Hepatocyte (in vitro differentiated cells): ENCODE data around the gene HAND1.

Source experiments
- CTCF ChIP-seq: fragments of 200-600 bp; sonication (generic); IDR thresholded peaks from 2 replicates; pipeline ENCODE4 v1.5.1; 2016; ENCODE audit warnings: antibody characterized with exemption, mild to moderate bottlenecking; ENCODE audit not compliant: poor library complexity
- EZH2 ChIP-seq: fragments of 200-600 bp; sonication (generic); IDR thresholded peaks from 2 replicates; pipeline ENCODE4 v1.6.1; 2016; ENCODE audit warnings: antibody characterized with exemption, mild to moderate bottlenecking, borderline replicate concordance
- EZH2phosphoT487 ChIP-seq: fragments of 200-600 bp; sonication (generic); IDR thresholded peaks from one replicate; pipeline ENCODE4 v1.6.1; 2018; ENCODE audit warnings: antibody characterized with exemption, mild to moderate bottlenecking, low read depth, moderate library complexity; ENCODE audit not compliant: unreplicated experiment, severe bottlenecking

- no peak for TF ChIP-seq CTCF
- TF ChIP-seq EZH2 = no peak
- TF ChIP-seq EZH2phosphoT487 = no peak
Measured at GRCh38 chr5:154465169-154465568, 12.9 kb downstream of the HAND1 start.
